ENCODE data around the gene SH3PXD2B.
"Not testable (repeated sequence)": the region's sequence is repeated elsewhere in the genome, so short reads cannot be mapped to it uniquely, and the experiment has no call there.

Gene SH3PXD2B

GRCh38 chr5:172374783-172375182, 79.5 kb downstream of the SH3PXD2B start:
- in situ Hi-C loops (cut with HindIII; ENCODE audit: low sequenced_read_pairs), result no loop called here

- in situ Hi-C loops (cut with HindIII; ENCODE audit: low sequenced_read_pairs), result no loop called here
Observed at GRCh38 chr5:172373680-172374079, 80.6 kb downstream of the SH3PXD2B start.

DNA sequence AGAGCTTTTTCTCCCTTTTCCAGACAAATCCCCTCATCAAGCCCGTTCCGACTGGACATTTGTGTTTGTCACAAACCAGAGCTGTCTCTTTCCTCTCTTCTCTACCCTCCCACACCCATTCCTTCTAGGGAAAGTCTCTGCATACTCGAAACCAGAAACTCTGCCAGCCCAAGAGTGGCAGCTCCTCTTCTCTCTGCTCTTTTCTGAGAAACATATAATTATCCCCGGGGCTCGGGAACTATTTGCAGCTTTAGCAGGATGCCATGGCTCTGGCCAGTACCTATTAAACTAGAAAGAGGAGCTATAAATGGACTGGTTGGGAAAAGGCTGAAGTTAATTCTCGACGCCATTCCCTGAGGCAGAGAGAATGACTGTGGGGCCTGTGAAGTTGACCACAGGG, 82.6 kb downstream of the SH3PXD2B start:
- in situ Hi-C loops (cut with HindIII; ENCODE audit: low sequenced_read_pairs), result no loop called here

GRCh38 chr5:172370648-172371545, 83.4 kb downstream of the SH3PXD2B start:
- in situ Hi-C loops (cut with HindIII; ENCODE audit: low sequenced_read_pairs), result no loop called here

DNA sequence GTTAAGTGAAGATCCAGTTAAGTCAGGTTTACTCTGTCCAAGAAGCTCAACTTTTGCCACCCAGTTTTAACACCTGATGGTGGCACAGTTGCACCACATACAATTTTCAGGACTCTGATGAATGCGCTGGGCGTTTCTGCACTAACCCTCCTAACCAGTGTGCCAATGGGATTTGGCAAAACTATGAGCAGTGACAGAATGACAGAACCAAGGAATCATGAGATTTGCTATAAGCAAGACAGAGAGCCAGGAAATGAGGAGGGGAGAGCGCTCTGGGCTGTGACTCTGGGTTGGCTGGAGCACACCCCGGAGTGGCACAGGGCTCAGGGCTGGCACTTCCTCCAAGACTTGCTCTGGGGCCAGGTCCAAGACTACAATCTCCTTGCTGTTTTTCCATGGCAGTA, 84.1 kb downstream of the SH3PXD2B start:
- in situ Hi-C loops (cut with HindIII; ENCODE audit: low sequenced_read_pairs), result no loop called here

- in situ Hi-C loops (cut with HindIII; ENCODE audit: low sequenced_read_pairs), result not testable (repeated sequence)
Observed at GRCh38 chr5:172368699-172369098, 85.6 kb downstream of the SH3PXD2B start.

DNA sequence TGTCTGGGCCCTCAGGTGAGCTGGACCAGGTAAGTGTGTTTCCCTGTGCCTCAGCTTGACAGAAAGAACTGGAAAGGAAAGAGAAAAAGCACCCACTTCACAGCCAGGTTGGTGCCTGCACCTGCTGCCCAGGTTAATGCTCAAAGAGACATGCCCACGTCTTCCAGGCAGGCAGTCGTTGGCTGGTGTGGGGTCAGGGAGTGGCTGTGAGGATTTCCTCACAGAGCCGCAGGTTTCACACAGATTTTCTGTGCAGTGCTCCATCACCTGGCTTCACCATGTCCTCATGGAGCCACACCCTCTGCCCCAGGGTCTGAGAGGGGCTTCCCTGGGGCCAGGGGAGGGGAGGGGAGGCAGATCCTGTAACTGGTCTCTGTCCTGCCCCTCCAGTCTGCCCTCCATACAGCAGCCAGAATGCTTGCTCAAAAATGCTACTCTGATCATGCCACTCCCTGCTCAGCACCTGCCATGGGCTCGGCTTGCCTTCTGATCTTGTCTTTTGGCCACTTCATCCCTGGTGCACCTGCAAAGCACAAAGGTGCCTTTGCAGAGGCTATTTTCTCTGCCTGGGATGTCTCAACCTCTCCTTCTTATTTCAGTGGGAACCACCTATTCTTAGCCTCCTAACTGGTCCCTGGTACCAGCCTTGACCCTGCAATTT, 88.2 kb downstream of the SH3PXD2B start:
- in situ Hi-C loops (cut with HindIII; ENCODE audit: low sequenced_read_pairs), result no loop called here

GRCh38 chr5:172364773-172365172, 89.6 kb downstream of the SH3PXD2B start:
- in situ Hi-C loops (cut with HindIII; ENCODE audit: low sequenced_read_pairs), result loop anchor here (5.0 kb wide), 1 partner anchor 48 kb away; no protein-coding TSS in a partner anchor

DNA sequence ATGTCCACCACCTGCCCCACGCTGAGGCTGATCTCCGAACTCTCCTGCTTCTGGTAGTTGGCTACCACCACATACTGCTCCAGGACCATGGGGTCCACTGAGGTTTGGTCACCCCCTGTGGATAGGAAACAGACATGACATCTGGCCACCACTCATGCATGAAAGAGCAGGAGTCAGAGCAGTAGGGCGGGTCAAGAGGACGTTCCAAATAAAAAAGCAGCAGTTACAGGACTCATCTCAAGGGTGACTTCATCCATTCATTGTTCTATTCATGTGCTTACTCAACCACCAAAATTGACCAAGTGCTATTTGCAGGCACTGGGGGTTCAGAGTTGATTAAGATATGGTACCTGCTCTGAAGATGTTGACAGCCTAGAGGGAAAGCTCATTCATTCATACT, 91.6 kb downstream of the SH3PXD2B start:
- in situ Hi-C loops (cut with HindIII; ENCODE audit: low sequenced_read_pairs), result loop anchor here (5.0 kb wide), 1 partner anchor 50 kb away; no protein-coding TSS in a partner anchor

- in situ Hi-C loops (cut with HindIII; ENCODE audit: low sequenced_read_pairs), result loop anchor here (5.0 kb wide), 1 partner anchor 51 kb away; no protein-coding TSS in a partner anchor
Observed at GRCh38 chr5:172361566-172362238, 92.6 kb downstream of the SH3PXD2B start.

GRCh38 chr5:172358345-172358744, 96.0 kb downstream of the SH3PXD2B start:
- in situ Hi-C loops (cut with HindIII; ENCODE audit: low sequenced_read_pairs), result no loop called here

DNA sequence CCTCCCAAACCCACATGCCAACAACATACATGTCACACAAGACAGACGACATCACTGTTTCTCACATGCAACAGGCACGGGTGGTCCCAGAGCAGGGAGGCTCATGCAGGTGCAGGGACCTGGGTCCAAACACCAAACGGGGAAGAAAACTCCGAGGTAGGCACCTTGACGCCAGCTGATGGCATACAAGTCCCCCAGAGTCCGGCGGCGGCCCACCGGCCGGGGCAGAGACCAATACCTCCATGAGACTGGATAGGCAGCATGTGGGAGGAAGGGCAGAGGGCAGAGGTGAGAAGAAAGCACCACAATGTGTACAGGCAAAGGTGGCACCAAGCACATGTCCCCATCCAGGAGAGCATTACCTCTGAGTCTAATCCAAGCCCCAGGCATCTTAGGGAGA, 97.8 kb downstream of the SH3PXD2B start:
- in situ Hi-C loops (cut with HindIII; ENCODE audit: low sequenced_read_pairs), result no loop called here

DNA sequence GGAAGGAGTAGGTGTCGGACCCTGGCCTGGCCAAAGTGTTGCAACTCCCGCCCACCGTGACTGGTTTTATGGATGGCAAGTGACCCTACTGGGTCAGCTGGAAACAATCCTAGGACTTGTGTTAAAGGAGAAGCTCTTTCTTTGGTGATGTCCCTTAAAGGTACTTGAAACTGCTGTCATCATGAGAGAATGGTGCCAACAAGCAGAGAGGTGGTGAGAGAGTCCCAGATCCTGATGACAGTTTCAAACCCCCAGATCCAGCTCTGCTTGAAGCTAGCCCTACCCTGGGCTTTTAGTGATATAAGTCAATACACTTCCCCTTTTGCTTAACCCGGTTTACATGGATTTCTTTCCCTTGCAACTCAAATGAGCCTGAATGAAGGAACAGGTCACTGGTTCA, 98.3 kb downstream of the SH3PXD2B start:
- in situ Hi-C loops (cut with HindIII; ENCODE audit: low sequenced_read_pairs), result no loop called here

GRCh38 chr5:172353846-172354245, 100.5 kb downstream of the SH3PXD2B start:
- in situ Hi-C loops (cut with HindIII; ENCODE audit: low sequenced_read_pairs), result no loop called here

DNA sequence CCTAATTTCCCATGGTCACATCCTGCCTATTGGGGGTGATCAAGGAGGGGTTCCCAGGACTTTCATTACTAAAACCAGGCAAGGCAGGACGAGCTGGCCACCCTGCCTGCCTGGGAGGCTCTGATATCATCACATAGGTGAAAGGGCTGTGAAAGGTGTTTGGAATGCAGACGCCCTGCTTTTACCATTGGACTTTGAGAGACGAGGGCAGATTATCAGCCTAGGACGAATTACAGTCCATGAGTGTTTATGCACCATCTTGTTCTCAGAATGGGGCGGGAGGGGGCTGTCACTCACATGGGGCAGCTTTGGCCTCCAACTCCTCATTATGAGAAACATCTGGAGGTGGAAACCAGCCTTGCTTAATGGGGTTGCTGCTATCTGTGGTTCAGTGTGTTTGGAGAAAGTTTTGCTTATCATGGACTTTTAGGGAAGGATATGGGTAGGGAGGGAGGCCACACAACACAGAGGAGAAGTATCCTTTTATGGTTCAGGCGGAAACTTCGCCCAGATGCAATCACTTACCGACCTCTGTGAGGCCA, 101.0 kb downstream of the SH3PXD2B start:
- in situ Hi-C loops (cut with HindIII; ENCODE audit: low sequenced_read_pairs), result no loop called here

- in situ Hi-C loops (cut with HindIII; ENCODE audit: low sequenced_read_pairs), result not testable (repeated sequence)
Observed at GRCh38 chr5:172352526-172352925, 101.8 kb downstream of the SH3PXD2B start.

- in situ Hi-C loops (cut with HindIII; ENCODE audit: low sequenced_read_pairs), result no loop called here
Observed at GRCh38 chr5:172351240-172351778, 103.0 kb downstream of the SH3PXD2B start.

DNA sequence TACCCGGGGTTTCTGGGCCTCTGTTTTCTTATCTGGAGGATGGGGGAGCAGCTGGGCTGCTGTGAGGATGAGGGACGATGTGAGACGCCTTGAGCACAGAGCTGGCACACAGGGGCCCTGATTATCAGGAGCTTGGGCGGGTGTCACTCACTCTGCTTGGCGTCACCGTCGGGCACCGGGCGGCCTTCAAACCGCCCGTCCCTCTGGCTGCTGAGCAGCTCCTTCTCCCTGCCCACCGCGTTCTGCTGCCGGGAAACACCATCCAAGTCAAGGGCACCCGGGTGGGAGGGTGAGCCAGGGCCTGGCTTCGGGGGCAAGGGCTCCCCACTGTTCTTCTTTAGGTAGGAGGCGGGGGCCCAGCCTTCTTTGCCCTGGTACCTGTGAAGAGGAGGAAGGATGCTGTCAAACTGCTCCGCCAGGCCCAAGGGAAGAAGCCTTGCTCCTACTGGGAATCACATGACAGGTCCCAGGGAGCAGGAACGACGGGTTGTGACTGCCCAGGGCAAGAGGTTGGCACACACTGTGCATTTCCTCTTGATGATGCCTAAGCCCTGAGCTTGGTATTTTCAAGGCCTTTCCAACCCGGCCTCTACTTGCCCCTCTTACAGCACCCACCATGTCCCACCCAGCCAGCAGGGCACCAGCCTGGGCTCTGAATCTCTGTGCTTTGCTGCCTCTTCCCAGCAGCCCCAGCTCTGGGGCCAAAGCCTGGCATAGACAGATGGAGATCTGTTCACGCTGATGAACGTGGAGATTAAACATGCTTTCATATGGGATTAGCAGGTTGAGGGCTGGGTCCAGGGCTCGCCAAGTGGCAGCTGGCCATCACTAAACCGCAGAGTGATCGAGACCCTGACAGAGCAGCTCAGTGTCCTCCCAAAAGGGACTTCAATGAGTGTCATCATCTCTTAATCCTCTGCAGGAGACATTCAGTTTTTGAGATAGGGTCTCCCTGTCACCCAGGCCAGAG, 103.8 kb downstream of the SH3PXD2B start:
- in situ Hi-C loops (cut with HindIII; ENCODE audit: low sequenced_read_pairs), result no loop called here

DNA sequence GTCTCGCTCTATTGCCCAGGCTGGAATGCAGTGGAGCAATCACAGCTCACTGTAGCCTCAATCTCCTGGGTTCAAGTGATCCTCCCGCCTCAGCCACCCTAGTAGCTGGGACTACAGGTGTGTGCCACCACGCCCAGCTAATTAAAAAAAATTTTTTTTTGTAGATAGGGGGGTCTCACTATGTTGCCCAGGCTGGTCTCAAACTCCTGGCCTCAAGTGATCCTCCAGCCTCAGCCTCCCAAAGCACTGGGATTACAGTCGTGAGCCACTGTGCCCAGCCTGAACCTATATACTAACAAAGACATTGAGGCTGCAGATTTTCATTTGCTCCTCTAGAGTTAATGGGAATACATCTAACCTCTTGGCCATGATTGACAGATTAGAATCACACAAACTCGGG, 105.6 kb downstream of the SH3PXD2B start:
- in situ Hi-C loops (cut with HindIII; ENCODE audit: low sequenced_read_pairs), result not testable (repeated sequence)

DNA sequence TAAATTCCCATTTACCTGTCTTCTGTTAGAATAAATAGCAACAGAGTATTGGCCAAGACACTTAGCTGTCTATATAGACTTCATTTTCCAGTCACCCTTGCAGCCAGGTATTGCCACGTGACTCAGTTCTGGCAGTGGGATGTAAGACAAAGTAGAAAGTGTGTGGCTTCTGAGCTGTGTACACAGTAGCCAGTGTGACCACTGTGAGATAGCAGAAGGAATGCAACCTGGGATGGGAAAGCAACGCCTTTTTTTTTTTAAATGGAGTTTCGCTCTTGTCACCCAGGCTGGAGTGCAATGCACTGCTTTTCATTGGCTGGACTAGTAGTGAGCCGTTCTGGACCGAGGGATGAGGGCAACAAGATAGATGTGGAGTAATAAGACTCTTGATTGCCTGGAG, 106.2 kb downstream of the SH3PXD2B start:
- in situ Hi-C loops (cut with HindIII; ENCODE audit: low sequenced_read_pairs), result no loop called here

All from endothelial cell of hepatic sinusoid (primary cell).